NCI-H226 (cell line): Measurements from ENCODE around the gene CSF1.
"Not testable (repeated sequence)": the region's sequence is repeated elsewhere in the genome, so short reads cannot be mapped to it uniquely, and the experiment has no call there.

Source experiments
- DNase-seq: peaks from one replicate; pipeline ENCODE4 v3.0.0-alpha.2; 2015

The CSF1 gene

DNA sequence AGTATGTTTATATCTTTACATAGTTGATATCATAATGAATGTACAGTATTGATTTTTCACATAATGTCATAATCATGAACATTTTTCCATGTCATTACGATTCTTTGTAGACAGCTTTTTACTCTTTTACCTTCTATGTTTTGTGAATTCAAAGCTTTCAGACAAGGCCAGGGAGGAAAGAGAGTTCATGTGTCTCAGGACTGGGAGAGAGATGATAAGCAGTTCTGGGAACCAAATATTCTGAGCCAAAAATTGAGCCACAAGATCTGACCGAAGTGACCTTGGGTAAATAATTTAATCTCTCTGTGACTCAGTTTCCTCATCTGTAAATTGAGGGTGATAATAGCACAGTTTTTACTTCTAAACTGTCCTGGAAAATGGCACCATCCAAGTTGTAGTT lies 31.8 kb downstream of the CSF1 start:
- no peak for DNase-seq

- no peak for DNase-seq
Observed at GRCh38 chr1:109944541-109944940, 33.9 kb downstream of the CSF1 start.

DNA sequence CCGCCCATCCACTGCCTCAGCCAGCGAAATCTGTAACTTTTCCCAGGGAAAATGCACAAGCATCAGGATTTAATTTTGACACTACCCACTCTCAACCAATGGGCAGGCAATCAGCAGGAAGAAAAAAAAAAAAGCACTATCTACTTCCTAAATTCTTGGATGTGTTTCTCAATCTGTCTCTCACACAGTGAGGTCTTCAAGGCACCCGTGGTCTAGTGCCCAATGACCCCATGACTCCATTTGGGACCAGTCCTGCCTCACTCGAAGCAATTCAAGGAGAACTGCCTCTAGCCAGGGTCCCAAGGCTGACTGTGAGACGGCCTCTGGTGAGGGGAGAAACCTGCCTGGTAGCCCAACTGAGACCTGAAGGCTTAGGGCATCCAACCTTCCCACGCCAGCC lies 35.9 kb downstream of the CSF1 start:
- no peak for DNase-seq

GRCh38 chr1:109947582-109948284 lies 37.1 kb downstream of the CSF1 start:
- DNase-seq = no peak

GRCh38 chr1:109948285-109948630 lies 37.6 kb downstream of the CSF1 start:
- no peak for DNase-seq

DNA sequence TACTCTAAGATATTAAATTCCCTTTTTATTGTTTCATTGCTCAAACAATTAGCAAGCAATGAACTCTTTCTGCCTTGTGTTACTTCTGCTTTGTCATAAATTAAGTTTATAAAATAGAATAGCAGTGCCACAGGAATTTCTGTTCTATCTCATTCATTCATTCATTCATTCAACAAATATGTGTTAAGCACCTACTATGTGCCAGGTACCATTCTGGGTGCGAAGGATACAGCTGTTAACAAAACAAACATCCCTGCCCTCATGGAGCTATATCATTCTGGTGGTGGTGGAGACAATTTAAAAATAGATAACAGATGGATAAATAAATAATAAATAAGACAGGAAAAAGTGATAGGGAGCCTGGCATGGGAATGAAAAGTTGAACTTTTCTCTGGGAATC lies 39.4 kb downstream of the CSF1 start:
- DNase-seq = no peak

- DNase-seq = no peak
Observed at GRCh38 chr1:109950509-109950908, 39.9 kb downstream of the CSF1 start.

- DNase-seq = not testable (repeated sequence)
Observed at GRCh38 chr1:109951501-109951900, 40.9 kb downstream of the CSF1 start.

GRCh38 chr1:109954041-109954512 lies 43.4 kb downstream of the CSF1 start:
- DNase-seq = no peak

DNA sequence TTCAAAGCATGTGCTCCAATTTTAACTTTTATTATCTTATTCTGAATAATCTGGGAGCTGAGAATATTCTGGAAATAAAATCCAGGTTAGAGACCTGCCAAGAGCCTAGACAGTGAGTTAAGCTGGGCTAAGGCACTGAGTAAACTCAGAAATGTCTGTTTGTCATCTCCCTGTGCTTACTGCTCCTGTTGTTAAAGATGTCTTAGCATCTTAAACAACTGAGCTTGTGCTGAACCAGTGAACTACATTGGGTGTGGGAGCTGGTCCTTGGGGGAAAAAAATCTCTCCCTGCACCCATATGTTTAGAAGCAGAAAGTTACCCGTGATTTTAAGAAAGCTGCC lies 49.0 kb downstream of the CSF1 start:
- DNase-seq = no peak

- peak; percentile 67 for DNase-seq
Observed at GRCh38 chr1:109959974-109960744, 49.5 kb downstream of the CSF1 start.

DNA sequence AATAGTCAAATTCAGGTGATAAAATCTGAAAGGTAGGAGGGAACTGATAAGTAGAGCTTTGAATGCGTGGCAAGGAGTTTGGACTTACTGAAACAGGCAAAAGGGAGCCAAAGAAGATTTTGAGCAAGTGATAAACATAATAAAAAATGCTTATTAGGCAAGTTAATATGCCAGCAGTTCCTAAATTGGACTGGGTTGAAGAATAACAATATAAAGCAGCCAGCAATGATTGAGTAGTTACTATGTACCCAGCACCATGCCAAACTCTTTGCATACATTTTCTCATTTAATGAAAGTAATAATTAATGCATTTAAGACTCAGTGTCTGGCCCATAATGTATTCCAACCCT lies 50.1 kb downstream of the CSF1 start:
- no peak for DNase-seq

GRCh38 chr1:109963864-109964263 lies 53.2 kb downstream of the CSF1 start:
- no peak for DNase-seq

- DNase-seq = peak; percentile 46
Observed at GRCh38 chr1:109969146-109969829, 58.6 kb downstream of the CSF1 start.

GRCh38 chr1:109969907-109970306 lies 59.3 kb downstream of the CSF1 start:
- no peak for DNase-seq

- DNase-seq = no peak
Observed at GRCh38 chr1:109971559-109971958, 60.9 kb downstream of the CSF1 start.

DNA sequence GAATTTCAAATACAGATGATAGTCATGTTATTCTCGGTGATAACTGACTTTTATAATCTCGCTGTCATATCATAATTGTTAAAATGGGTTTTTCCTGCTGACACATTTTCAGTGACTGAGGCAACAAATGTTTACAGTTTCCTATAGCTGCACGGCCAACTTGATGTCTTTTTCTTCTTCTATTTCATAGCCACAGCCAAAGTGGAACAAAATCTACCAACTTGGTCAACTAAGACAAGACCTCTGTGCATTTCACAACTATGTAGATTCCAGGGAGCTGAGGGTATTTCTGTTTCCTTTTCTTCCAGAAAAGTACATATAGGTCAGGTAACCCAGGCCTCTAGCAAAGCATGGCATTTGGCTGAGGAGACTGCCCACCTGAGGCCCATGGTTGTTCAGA lies 63.5 kb downstream of the CSF1 start:
- no peak for DNase-seq

GRCh38 chr1:109975718-109976117 lies 65.1 kb downstream of the CSF1 start:
- peak; percentile 92 for DNase-seq

- DNase-seq = no peak
Observed at GRCh38 chr1:109976762-109977161, 66.1 kb downstream of the CSF1 start.

- no peak for DNase-seq
Observed at GRCh38 chr1:109977225-109977624, 66.6 kb downstream of the CSF1 start.

GRCh38 chr1:109977657-109978378 lies 67.2 kb downstream of the CSF1 start:
- DNase-seq = no peak

GRCh38 chr1:109978761-109979488 lies 68.3 kb downstream of the CSF1 start:
- DNase-seq = no peak
